ENCODE results near the gene MGMT.

The MGMT gene

DNA sequence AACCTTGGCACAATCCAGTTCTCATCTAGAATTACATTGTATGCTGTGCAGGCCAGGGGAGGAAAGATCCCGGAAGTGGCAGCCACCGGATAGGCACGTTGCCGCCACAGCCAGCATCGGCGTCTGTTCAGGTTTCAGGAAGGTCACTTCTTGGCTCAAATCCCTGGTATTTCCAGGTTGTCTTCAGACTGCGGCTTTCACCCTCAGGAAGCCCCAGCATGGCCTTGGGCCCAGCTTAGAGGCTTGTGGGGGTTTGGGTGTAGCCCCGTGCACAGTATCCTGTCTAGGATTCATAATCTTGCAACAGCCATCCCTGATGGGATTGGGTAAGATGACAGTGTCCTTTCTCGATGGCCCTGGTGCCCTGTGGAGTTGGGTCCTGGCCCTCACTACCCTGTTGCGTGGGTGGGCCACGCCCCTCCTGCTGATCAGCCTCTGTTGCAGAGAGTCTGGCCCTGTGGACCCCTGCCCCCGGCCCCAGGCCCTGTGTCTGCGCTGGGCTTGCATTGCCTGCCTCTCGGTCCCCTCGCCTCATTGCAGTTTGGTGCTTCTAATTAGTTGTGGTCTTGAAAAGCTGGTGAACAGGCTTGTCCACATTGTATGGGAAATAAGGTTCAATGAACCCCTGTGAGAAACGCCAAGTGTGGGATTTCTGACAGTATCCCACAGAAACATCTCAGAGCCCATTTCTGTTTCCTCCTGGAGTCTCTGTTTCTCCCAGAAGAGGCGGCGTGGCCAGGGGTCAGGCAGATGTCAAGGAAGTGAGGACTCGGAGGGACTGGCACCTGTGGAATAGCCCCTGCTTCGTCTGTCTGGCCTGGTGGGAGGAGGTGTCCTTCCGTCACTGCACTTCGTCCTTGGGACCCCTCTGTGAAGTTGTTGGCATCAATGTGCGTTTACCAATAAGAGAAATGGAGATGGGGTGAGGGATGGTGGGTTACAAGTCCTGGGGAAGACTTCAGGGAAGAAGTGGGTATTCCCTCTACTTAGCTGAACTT is 77.5 kb downstream of the MGMT start:
- DNase-seq (ENCODE audit: low spot score) = no peak

DNA sequence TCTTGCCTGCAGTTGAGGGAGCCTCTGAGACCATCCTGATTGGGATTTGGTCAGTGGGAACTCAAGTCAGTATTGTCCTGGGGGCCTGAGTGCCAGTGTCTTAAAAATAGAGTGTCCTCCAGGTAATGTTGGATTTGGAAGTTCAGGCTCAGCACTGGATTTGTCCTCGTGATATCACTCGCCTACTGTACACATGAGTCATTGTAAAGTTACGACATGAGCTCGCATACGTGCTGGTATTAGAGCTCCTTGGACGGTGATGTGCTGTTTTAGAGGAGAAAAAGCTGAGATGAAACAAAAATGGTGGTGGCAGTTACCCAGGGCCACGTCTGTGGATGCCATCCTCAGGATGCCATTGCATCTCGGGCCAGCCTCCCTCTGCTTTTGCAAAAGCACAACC is 78.2 kb downstream of the MGMT start:
- no peak for DNase-seq (ENCODE audit: low spot score)

DNA sequence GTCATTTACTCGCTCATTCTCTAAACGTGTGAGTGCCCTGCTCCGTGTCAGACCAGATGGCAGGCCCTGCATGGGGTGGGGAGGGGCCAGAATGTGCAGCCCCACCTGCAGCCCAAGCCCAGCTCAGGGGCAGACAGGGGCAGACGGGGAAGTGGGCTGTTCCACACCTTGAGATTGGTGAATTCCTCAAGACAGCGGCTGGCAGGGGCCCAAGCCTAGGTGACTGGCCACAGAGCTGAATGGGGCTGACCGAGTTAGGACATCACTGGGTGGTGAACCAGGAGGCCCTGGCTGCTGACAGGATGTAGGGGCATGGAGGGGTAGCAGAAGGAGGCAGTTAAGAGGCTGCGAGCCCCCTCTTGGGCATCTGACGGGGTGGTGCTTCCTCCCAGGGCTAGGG is 79.1 kb downstream of the MGMT start:
- no peak for DNase-seq (ENCODE audit: low spot score)

DNA sequence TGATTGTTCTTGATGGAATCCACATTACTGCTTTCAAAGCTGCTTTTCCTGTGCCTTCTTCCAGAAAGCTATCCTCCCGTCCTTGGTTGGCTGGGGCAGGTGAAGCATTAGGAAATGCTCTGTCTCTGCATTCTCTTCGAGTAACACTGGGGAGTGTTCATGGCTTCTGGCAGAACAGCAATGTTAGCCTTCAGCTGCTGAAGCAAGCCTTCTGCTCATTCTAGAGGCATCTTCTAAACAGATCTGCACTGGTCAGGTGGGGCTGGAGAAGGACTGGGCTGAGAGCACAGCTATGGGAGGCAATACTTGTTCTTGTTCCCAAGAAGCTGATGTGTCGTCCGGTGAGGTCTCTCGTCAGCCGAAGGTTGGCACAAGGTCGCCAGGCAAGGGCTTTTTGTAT is 80.6 kb downstream of the MGMT start:
- no peak for DNase-seq (ENCODE audit: low spot score)

DNA sequence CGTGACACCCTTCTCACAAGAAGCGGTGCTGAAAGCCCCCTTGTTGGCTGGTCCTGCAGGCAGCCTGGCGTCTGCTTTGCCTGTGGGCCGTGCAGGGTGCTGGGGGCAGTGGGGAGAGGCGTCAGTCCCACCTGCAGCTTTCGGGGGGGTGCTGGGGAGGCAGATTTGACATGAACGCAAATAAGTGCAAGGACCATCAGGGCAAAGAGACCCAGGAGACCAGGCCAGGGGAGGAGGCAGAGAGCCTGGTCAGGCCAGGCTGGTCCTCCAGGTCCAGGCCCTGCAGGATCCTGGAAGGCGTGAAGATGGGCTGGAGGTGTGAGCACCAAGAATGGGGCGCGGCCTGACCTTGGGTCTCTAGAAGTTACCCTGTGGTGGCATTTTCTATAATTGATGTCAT is 81.6 kb downstream of the MGMT start:
- no peak for DNase-seq (ENCODE audit: low spot score)

DNA sequence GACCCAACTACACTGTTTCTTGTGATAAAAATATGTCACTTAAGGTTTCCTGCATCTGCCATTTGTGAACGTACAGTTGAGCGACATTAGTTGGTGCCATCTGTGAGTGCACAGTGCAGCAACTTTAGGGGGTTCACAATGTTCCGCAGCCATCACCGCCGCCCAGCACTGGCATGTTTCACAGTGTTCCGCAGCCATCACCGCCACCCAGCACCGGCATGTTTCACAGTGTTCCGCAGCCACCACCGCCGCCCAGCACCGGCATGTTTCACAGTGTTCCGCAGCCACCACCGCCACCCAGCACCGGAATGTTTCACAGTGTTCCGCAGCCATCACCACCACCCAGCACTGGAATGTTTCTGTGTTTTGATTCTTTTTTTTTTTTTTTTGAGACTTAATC is 83.0 kb downstream of the MGMT start:
- no peak for DNase-seq (ENCODE audit: low spot score)

DNA sequence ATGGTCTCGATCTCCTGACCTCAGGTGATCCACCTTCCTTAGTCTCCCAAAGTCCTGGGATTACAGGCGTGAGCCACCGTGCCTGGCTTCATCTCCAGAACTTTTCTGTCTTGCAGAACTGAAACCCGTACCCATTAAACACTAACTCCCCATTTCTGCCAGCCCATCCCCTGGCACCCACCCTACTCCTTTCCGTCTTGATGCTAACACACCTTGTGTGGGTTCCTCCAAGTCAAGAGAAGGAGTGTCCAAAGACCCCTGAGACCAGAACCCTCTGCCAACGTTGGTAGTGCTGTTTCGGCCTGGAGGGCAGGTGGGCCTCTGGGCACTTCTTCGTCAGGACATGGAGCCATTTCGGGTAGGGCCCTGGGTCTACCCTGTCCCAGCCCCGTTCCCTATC is 83.6 kb downstream of the MGMT start:
- DNase-seq (ENCODE audit: low spot score) = no peak

DNA sequence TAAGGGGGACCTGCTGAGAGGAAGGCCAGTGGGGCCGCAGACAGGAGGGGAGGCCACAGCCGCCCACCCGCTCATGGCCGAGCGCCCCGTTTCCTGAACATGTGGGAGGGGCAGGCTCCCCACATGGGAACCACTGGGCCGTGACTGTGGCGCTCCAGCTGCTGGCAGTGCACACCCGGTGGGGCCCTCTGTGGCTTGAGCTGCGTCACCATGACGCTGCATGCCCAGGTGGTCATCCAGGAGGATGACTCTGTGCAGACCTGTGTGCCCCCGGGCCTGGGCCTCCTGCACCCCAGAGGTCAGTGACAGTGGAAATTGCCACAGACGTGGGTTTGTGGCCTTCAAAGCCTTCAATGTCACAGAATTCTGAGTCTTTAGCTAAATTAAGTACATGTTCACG is 85.1 kb downstream of the MGMT start:
- DNase-seq (ENCODE audit: low spot score) = no peak

DNA sequence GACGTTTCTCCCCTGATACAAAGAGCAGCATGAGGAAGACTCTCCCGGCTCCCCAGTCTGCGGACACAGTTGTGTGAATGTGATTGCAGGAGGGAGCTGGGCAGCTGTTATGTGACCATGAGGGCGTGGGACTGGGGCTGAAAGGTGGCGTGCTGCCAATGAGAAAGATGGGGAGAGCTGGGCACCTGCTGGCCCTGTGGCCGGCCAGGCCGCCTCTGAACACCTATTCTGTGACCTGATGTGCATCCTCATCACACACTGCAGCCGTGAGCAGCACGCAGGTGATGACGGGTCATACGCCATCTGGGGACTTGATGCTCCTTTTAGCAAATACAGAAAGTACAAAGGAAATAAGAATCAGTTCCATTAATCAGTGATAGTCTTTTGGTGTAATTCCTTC is 86.9 kb downstream of the MGMT start:
- no peak for DNase-seq (ENCODE audit: low spot score)

DNA sequence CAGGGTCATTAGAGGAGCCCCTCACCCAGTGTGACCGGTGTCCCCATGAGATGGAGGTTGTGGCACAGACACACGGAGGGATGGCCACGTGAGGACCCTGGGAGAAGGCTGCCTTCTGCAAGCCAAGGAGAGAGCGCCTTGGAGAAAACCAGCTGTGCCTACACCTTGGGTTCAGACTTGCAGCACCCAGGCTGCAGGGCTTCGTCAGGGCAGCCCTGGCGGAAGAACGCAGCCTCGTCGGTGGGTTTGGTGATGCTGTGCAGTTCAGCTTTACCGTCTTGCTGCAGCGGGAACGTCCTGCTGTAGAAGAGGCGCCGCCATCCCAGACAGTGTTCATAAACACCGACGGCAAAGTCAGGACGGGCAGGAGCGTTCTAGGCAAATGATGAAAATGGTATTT is 89.3 kb downstream of the MGMT start:
- no peak for DNase-seq (ENCODE audit: low spot score)

DNA sequence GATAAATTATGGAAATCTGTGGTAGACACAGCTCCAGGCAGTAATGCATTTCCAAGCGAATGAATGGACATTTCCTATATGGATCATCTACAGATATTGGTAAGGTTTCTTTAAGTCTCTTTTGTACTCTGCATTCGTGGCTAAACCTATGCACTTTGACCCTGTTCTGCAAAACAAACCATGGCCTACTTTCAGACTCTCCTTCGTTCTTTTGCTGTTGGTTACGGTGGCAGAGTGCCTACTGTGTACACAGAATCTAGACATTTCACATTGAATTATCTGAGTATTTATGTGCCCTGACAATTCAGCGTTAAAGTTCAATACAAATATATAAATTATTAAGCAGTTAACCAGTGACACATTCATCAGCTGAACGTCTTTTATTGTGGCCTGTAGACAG is 93.3 kb downstream of the MGMT start:
- no peak for DNase-seq (ENCODE audit: low spot score)

DNA sequence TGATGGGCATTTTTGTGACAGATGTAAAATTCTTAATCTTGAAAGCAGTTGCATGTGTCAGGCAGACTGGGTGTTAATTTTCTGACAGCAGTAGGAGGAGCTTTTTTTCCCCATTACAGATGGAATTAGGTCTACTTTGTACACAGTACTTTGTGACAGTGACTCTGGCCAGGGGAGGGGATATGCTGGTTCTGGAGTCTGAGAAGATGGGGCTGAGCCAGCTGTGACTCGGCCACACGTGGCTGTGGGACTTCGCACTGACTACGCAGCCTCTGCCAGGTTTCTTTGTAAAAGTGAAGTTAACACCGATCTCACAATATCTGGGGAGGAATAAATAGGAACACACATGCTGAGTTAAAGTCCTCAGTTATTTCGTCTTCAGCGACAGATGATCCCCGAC is 95.4 kb downstream of the MGMT start:
- no peak for DNase-seq (ENCODE audit: low spot score)

DNA sequence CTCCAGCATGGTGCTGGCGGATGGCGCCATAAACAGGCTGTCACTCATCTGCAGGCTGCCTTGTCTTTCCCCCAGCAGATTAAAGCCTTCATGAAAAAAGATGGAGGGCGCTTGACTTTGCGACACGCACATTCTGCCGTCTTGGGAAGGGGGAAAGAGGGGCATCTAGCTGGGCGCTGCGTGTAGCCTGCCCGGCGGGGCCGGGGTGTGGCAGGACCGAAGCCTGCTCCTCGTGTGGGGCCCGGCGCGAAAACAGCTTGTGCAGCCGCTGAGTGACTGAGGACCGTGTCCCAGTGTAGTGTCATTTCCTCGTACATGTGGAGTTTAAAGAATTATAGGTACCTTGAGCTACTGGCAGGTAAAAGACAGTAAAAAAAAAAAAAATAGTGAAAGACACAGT is 97.9 kb downstream of the MGMT start:
- DNase-seq (ENCODE audit: low spot score) = no peak

DNA sequence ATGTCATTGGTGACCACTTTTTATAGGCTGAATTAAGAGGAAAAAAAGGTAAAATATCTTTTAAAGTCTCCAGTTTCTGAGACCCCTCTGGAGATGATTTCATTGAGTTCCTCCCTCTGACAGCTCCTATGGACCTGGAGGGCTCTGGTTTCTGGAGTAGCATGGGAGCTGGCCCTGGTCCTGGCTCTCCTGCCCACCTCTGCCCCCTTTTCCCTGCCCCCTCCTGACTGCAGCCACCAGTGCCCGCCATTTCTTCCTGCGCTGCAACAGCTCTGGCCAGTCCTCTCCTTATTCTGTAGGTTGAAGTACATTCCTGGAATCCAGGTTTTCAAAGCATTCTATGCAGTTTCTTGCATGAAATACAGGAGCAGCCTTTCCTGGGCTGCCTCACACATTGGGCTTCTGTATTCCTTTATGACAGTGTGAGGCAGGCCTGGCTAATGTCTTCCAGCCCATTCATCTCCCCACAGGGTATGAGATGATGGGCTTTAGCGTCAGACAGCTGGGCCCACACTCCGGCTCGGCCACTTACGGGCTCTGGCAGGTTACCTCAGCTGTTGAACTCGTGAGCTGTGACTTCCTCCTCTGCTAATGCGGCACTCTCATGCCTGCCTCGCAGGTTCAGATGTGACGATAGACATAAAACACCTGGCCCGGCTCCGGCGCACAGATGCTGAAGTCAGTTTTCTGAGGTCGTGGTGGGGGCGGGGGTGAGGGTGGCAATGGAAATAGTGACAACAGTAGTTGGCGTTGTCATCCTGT is 101.7 kb downstream of the MGMT start:
- no peak for DNase-seq (ENCODE audit: low spot score)

DNA sequence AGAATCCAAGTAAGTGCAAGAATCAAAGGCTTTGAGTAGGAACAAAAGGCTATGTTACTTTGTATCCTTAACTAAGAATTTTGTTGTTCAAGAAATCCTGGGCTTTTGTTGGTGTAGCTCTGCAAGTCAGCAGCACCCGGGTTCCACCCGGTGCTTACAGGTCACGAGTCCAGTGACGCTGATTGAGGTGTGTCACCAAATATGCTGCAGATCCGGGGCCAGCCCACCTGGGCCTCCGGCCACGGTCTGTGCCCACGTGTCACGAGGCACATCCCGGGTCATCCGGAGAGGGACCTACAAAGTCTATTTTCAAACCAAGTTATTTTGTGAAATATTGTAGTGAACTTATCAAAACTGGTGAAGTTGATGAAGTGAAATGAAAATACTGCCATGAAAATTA is 103.1 kb downstream of the MGMT start:
- DNase-seq (ENCODE audit: low spot score) = no peak

DNA sequence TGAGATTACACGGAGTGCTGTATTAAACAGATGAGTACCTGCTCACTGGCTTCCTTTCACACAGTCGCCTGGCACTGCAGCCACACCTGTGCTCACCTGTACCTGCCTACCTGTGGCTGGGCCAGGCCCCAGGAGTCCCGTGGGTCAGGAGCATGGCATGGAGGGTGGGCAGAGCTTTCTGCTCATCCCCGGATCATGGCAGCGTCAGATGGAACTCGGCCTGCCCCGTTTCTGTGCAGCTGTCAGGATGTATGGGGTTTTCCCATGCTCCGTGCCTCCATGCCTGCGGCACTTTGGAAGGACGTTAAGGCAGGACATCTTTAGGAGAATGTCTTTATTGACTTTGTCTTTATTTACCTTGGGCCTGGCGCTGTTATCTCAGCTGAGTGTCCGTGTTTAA is 112.2 kb downstream of the MGMT start:
- no peak for DNase-seq (ENCODE audit: low spot score)

DNA sequence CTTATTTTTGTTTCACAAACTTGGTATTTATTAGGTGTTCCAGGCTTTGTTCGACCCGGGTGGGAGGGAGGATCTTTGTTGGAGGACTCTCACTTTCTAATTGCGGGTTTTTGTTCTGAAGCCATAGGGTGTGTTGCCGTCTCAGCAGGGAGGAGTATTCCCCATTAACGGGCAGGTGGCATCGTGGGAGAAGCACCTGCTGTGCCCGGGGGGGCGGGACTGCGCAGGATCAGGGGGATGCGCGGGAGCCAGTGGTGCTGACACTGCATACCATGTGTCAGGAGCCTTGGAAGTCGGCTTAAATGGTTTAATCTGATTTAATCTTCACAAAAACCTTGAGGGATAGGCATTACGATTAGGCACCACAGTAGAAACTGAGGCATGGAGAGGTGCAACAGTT is 113.0 kb downstream of the MGMT start:
- DNase-seq (ENCODE audit: low spot score) = no peak

DNA sequence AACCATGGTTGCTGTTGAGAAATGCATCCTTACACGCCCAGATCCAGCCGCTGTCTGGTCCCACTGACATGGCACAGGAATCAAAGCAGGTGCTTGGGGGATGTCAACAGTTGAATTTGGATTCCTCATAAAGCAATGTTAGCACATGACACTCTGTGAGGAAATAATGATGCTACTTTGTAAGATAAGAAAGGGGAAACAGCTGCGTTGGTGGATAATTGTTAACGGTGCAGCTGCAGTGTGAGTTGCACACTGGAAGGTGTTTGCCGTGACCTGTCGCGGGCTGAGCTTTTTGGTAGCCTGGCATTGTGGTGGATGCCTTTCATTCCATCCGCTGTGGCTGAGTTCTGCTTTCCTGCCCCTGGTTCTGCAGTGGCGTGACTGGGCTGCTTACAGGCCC is 113.9 kb downstream of the MGMT start:
- DNase-seq (ENCODE audit: low spot score) = no peak

DNA sequence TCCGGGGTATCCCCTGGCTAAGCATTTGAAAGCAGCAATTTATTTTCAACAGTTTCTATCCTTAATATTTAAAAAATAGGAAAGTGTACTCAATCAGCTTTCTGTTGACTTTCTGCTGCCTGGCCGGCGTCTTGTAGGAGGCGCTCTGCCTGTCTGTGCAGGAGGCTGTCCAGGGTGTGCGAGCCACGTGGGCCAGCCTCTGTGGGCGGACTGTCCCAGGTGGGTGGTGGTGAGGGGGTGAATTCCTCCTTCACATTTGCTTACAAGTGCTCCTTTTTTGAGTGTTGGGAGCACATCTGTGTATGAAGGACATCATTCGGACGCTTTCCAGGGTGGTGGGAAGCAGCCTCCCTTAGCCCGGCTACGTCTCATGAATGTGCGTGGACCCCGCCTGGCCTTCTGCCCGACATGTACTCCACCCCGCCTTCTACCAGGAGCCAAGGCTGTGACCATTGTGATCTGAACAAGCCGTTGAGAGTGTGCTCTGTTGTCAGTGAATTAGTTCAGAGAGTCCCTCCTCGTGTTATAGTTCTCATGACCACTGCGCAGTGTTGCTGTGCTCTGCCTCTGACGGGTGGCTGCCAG is 114.9 kb downstream of the MGMT start:
- no peak for DNase-seq (ENCODE audit: low spot score)

DNA sequence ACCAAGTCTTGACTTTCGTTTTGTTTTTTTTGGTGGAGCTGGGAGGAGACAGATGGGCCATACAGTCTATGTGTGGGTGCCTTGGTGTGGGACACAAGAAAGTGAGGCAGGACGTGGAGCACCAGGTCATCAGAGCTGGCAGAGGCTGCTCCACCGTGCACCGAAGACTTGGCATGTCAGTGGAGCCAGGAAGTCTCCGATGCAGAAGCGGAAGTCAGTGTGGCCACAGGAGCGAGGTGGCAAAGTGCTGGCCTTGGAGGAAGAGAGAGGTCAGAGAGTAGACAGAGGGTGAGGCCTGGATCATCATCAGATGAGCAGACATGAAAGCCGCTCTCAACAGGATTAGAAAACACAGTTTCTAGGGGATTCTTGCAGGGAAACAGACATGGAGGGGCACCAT is 116.8 kb downstream of the MGMT start:
- DNase-seq (ENCODE audit: low spot score) = no peak

DNA sequence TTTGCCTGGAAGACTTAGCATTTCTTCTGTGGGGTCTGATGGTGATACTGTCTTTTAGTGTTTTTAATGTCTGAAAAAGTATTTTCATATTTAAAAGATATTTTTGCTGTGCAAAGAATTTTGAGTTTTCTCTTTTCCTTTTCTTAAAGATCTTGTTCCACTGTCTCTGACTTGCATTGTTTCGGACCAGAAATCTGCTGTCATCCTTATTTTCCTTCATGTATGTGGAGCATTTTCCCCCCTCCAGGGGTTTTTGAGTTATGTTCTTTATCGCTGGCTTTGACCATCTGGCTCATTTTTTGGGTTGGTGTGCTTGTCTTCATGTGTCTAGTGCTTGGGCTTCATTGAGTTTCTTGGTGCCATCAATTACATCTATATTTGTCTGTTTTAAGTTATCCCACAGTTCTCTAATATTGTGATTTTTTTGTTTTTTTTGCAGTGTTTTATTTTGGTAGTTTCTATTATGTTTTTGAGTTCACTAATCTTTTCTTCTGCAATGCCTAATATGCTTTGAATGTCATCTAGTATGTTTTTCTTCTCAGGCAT is 119.9 kb downstream of the MGMT start:
- DNase-seq (ENCODE audit: low spot score) = no peak

DNA sequence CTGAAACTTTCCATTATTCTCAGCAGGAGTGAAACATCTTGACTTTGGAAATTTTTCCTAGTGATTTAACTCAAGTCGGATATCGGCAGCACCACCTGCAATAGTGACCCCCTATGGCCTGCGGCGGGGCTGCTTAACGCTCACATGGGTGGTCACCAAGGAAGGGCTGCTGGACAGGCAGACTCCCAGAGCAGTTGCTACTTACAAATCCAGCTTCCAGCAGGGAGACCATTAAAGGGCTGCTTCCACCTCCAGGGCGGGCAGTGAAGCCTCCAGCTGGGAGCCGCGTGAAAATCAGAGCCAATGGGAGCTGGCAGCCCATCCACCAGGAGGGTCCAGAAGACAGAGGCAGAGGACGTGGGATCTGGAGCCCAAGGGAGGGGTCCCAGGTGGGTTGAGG is 122.5 kb downstream of the MGMT start:
- no peak for DNase-seq (ENCODE audit: low spot score)

DNA sequence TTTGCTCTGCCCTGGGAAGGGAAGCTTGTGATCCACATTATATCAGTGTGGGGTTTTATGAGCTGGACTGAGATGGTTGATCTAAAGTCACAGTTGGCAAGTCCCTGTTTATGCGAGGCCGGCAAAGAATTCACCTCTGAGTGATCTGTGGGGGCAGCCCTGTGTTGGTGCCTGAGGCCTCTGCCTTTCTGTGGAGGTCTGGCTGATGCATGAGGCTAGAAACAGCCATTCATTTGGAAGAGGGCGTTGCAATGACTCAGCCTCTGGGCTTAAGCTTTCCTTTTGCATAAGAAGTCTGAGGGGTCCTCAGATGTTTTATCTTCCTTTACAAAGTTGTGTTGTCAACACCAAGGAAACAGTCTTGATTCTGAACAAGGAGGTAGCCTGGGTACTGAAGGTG is 126.9 kb downstream of the MGMT start:
- DNase-seq (ENCODE audit: low spot score) = no peak

All from CD4-positive, alpha-beta T cell treated with Interleukin-6 at 100 ng/mL for 8 hours (primary cell).